T47D (cell line): Measurements from ENCODE around the gene HAUS8.
"Not testable (repeated sequence)": the region's sequence is repeated elsewhere in the genome, so short reads cannot be mapped to it uniquely, and the experiment has no call there.

Experiments used
- DNase-seq, 2 experiments: peaks; one replicate each; pipeline versions ENCODE4 v3.0.0 to v3.0.0-alpha.2; 2011 to 2012; ENCODE audit warnings: low read depth in 1 of 2, low spot score in 1 of 2
- JUND ChIP-seq: IDR thresholded peaks from 2 replicates; pipeline ENCODE4 v1.6.1; 2012; ENCODE audit warnings: low read depth
- in situ Hi-C: cut with HindIII; loops from 2 replicates; pipeline ENCODE4 v1.10.0; 2016; ENCODE audit warnings: low sequenced_read_pairs, low pct_unique_long_range_greater_than_20kb

The HAUS8 gene

GRCh38 chr19:17027535-17027975 is 47.7 kb downstream of the HAUS8 start:
- in situ Hi-C loops = no loop called here
- no peak for DNase-seq
- TF ChIP-seq JUND = no peak

DNA sequence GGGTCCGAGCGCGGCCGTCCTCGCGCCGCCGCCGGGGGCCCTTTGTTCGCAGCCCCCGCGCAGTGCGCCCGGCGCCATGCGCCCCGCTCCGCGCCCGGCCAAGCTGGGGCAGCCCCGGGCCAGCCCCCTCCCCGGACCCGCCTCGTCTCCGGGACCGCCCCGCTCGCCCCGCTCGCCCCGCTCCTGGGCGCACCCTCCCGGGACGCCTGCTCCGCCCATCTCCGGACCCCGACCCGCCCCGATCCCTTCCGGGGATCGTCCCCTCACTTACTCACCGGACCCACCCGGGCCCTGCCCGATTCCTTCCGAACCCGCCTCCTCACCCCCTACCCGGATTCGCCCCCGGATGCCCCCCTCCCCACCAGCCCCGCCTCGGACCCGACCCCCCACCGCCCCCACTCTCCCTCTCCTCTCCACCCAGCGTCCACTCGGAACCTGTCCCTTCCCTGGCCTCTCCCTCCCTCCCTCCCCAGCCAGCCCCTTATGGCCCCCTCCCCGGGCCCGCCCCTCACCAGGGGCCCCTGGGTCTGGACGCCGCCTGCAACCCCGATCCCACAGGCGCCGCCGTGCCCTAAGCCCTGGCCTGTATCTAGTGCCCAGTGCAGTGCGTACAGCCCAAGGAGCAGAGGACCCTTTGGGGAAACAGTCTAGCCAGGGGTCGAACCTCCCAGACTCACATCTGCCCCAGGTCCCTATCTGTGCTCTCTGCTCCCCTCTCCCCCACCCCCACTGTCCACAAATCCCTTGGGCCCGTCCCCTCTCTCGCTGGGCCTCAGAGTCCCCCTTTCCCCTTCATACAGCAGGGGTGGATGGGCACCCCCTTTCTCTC is 48.3 kb downstream of the HAUS8 start, which contains the start of gene CPAMD8:
CPAMD8 (minus strand) TSS at position 105 of the 829 bp plus-strand sequence. CDS start 168 bp downstream, outside the sequence.
- TF ChIP-seq JUND = no peak
- in situ Hi-C loops = no loop called here
- DNase-seq = peak; percentile 20 to 33

GRCh38 chr19:17025991-17026658 is 49.1 kb downstream of the HAUS8 start:
- TF ChIP-seq JUND = no peak
- in situ Hi-C loops = no loop called here
- peak; percentile 73 to 83 for DNase-seq

DNA sequence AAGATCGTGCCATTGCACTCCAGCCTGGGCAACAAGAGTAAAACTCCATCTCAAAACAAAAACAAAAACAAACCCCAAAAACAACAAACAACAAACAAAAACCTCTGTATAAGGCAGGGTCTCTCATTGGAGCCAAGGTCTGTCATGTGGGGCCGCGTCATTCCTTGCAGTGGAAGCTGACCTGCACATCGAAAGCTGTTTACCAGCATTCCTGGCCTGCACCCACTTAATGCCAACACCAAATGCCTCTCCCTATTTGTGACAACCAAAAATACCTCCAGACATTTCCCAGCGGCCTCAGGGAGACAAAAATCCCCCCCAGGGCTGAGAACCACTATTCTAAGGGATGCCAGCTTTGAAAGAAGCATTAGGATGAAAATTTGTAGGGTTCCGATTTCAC is 49.9 kb downstream of the HAUS8 start:
- in situ Hi-C loops = no loop called here
- TF ChIP-seq JUND = no peak
- peak; percentile 30 to 68 for DNase-seq

GRCh38 chr19:17024941-17025340 is 50.3 kb downstream of the HAUS8 start:
- DNase-seq, in situ Hi-C loops: not testable (repeated sequence)

DNA sequence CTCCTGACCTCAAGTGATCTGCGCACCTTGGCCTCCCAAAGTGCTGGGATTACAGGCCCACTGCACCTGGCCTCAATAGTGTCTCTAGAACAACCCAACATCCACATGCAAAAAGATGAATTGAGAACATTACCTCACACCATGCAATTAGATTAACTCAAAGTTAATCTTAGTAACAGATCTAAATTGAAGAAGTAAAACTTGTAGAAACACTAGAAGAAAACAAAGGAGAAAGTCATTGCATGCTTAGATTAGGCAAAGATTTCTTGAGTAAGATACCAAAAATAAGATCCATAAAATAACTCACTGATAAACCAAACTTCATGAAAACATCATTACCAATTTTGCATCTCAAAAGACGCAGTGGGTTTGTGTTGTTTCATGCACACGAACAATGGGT is 51.4 kb downstream of the HAUS8 start:
- no peak for DNase-seq
- in situ Hi-C loops = no loop called here
- no peak for TF ChIP-seq JUND

DNA sequence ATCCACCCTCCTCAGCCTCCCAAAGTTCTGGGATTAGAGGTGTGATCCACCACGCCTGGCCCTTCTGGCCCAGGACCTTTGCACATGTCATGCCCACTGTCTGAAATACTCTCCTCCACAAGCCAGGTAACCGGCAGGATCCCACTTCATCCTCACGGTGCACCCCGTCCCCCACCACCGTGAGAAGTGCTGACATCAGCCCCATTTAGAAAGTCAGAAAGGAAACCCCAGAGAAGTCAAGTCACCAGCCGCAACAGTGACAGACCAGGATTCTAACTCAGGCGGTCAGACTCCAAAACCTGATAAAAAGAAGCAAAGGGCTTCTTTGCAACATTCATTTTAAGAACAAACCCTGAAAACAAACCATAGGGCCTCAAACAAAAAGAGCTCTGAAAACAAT is 52.5 kb downstream of the HAUS8 start:
- no peak for TF ChIP-seq JUND
- in situ Hi-C loops = no loop called here
- DNase-seq = no peak

DNA sequence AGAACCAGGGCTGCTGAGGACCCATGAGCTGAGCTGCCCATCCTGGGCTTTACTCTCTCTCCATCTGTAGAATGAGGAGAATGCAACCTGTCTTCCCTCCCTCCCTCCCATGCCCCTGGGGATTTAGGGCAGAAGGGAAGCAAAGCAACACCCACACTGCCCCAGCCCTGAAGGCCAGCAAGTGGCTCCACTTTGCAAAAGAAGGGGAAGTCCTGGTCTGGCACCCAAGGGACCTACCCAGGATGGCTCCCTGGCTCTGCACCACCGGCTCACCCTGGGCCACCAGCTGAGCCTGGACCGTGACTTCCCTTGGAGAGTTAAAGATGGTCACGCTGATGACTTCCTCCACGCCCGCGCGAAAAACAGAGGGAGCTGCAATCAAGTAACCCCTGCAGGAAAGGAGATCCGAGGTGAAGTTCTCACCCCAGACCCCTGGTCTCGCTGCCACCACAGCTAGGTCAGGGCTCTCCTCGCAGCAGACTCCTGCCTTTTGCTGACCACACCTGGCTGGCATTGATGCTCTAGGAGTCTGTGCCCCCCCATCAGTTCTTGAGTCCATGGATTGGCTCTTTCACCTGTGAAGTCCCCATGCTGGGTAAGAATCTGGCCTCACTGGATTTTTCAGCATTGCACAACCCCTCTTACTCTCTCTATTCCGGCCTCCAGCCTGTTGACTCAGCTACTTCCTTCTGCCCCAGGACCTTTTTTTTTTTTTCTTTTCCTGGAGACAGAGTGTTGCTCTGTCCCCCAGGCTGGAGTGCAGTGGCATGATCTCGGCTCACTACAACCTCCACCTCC is 53.3 kb downstream of the HAUS8 start:
- in situ Hi-C loops = no loop called here
- no peak for TF ChIP-seq JUND
- peak; percentile 56 to 94 for DNase-seq

DNA sequence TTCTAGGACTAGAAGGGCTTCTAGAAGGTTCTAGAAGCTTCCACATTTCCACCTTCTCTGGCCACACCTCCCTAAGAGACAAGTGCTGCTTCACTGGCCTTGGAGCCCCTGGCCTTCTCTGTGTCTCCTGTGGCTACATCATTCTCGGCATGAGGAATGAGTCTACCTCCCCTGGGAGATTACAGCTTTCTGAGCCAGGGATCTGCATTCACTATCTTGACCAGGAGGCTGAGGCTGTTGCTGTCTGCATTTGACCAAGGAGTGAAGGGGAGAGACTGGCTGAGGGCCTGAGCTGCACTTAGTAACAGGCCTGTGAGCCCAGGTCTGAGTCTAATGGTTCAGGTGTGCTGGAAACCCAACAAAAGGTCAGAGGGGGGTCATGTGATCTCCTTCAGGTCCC is 53.9 kb downstream of the HAUS8 start:
- TF ChIP-seq JUND = no peak
- no peak for DNase-seq
- in situ Hi-C loops = no loop called here

DNA sequence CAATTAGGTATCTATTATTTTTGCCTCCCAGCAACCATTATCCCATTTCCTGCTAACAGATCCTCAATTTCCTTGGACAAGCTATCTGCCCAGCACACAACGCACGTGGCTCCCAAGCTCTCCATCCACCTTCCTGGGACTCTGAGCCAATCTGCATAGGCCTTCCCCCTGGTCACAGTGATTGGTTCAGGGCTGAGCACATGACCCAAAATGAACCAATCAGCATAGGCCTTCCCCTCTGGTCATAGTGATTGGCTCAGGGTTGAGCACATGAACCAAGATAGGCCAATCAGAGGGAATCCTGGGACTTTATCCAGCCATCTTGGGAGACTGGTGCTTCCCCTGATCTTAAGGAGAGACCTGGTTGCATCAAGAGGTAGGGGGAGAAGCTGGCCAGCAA is 54.4 kb downstream of the HAUS8 start:
- in situ Hi-C loops = no loop called here
- DNase-seq = peak in 1 of 2 experiments; percentile 93
- no peak for TF ChIP-seq JUND

DNA sequence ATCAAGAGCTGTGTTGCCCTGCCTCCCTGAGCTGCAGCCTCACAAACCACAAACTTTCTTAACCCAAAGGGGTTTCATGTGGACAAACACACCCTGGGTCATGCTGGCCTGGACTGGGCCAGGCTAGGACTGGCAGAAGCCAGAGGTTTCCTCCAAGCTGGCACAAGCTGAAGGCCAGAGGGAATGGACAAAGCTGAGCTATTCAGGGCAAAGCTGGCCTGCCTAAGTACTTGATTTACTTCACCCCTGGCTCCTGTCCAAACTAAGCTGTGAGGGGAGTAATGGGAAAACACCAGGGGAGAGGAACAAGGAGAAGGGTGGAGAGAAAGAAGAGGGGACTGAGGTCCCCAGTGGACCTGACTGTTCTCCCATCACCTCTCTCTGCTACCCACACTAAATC is 54.9 kb downstream of the HAUS8 start:
- in situ Hi-C loops = no loop called here
- DNase-seq = peak in 1 of 2 experiments; percentile 70
- TF ChIP-seq JUND = no peak

GRCh38 chr19:17014212-17014861 is 60.9 kb downstream of the HAUS8 start:
- in situ Hi-C loops = not testable (repeated sequence)
- peak; percentile 86 for TF ChIP-seq JUND
- DNase-seq = peak in 1 of 2 experiments; percentile 68

GRCh38 chr19:17011485-17011884 is 63.8 kb downstream of the HAUS8 start:
- in situ Hi-C loops = no loop called here
- no peak for TF ChIP-seq JUND
- no peak for DNase-seq
